Measurements from ENCODE around the gene VSIG1.

VSIG1 gene

DNA sequence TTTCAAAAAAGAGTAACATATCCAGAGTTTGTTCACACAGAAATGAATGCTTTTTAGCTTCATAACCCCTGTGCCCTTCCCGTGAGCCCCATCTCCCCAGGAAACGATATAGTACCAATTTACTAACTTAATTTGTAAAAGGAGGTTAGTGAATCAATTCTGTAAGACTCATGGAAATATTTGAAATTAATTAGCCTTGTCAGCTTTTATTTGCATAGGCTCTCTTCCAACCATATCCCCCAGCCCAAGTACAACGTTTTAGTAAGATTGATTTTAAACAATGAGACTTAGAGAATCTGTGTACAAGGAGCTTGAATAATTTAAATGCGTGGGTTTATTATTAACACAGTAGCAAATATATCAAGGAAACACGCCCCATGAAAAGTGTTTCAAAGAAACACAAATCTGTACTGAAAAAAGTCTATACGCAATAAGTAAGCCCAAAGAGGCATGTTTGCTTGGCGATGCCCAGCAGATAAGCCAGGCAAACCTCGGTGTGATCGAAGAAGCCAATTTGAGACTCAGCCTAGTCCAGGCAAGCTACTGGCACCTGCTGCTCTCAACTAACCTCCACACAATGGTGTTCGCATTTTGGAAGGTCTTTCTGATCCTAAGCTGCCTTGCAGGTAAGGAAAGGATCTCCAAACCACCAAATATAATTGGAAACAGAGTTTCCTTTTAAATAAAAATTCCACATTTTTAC is at the start of gene VSIG1:
Gene VSIG1, plus strand, starts transcription at position 512 of the 703 bp plus-strand sequence. Its CDS starts 66 bp downstream, at position 578.
- DNase-seq (ENCODE audit: low spot score) = no peak

DNA sequence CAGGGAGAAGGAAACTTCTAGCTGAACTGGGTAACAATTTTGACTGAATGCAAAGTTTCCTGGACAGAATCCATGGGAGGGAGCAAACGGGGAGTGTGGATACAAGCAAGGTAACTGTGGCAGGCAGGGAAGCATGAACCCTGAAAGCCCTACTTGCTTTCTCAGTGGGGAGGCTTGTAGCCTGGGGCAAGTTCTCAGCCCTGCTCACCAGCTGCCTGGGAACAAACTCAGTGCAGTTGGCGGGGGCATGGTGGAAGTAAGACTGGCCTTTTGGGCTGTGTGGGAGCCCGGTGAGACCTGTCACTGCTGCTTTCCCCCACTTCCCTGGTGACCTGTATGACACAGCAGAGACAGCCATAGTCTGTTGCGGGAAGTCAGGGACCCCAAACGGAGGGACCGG is 48.7 kb upstream of the VSIG1 start:
- no peak for DNase-seq (ENCODE audit: low spot score)

GRCh38 chrX:108000751-108001150 is 44.1 kb upstream of the VSIG1 start:
- DNase-seq (ENCODE audit: low spot score) = no peak

GRCh38 chrX:108001218-108001814 is 43.5 kb upstream of the VSIG1 start:
- DNase-seq (ENCODE audit: low spot score) = peak; percentile 51

DNA sequence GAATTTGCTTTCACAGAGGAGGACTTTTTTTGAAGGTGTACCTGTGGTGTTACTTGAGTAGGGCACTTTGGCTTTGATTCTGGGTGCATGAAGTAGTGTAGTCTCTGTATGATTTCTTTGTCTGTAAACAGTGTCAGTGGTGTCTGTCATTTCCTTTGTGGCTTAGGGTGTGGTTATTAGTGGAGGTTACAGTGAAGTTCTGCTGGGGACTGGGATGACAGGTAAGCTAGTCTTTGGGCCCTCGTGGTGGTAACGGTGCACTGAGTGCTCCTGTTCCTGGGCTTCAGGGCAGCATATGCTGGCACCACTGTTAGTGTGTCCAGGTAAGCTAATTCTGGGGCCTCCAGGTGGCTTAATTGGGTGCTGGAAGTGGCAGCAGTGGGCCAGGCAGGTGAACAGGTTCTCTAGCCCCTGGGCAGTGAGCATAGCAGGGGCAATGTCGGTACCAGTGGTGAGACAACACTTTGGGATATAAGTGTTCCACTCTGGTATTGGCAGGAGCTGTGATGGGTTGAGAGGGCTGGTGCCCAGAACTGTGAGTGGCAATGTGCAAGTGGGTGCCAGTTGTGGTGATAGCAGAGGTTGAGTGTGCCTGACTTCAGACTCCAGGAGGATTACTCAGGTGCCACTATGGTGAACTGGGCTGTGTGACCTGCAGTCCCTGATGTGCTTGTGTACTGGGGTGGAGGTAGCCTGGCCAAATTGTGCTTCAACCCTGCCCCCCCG is 26.0 kb upstream of the VSIG1 start:
- DNase-seq (ENCODE audit: low spot score) = no peak

- no peak for DNase-seq (ENCODE audit: low spot score)
Measured at GRCh38 chrX:108019382-108019875, 25.4 kb upstream of the VSIG1 start.

DNA sequence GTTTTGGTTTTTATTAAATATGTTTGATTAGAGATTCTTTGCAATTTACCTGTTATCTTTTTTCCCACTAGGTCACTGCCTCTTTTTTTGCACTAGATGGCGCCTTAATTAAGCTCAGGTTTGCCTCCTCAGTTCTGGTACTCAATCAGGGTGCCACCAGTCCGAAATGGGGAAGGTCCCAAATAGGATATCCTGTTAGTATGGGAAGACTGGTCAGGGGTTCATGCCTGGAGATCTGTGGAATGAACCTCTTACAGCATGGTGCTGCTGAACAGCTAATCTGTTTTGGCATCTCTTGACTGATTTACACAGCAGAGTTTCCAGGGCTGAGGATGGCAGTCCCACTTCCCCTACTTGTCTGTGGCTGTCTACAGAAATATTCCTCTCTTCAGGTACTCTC is 24.2 kb upstream of the VSIG1 start:
- peak; percentile 9 for DNase-seq (ENCODE audit: low spot score)

- DNase-seq (ENCODE audit: low spot score) = no peak
Measured at GRCh38 chrX:108022491-108023089, 22.3 kb upstream of the VSIG1 start.

DNA sequence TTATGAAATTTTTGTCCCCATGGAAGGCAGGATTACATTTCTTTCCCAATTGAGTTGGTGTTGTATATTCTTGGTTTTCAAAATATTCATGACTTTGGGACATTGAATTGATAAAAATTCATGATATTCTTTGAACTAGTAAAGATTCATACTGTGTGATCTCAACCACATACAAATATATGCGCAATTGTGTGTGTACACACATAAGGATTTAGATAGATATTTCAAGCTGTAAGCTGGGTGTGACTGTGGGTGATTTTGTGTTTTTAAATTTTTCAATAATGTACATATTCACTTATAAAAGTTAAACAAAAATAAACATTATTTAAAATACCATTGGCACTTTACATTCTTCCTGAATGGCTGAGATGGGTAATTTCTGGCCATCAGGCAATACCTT is 19.5 kb upstream of the VSIG1 start:
- no peak for DNase-seq (ENCODE audit: low spot score)

DNA sequence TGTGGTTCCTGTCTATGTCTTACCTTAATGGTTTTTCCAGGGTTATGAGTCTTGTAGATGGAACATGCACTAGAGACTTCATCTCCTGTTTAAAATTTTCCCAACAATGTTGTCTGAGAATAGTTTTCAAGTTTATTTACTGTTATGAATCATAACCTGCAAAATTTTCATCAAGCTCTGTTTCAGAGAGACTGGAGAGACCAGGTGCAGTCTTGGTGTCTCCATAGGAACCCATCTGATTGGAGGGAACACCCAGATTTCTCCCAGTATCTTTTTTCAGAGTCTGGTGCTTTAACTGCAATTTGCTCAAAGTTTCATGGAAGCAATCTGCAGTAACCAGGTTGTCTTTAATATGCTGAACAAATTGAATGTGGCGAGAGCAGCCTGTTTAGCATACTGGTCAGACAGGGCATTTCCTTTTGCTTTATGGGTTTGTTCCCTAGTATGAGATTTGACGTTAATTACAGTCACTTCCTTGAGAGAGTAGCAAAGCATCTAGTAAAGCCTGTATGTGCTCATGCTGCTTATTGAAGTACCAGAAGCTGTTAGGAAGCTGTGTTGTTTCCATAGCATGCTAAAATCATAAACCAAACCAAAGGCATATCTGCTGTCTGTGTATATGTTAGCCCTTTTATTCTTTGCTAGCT is 18.8 kb upstream of the VSIG1 start:
- DNase-seq (ENCODE audit: low spot score) = no peak

DNA sequence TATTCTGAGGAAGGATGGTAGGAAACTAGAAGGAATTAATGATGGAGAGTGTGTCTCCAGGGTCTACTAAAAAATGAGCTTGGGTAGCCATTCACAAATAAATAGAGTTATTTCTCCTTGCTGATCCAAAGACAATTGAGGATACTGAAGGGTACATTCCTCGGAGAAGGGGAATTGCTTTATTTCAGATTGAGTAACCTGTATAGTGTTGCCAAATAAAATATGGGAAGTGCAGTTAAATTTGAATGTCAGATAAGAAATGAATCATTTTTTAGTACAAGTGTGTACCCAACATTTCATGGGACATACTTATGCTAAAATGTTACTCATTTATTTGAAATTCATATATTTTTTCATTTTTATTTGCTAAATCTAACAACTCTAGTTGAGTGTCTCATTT is 16.0 kb upstream of the VSIG1 start:
- DNase-seq (ENCODE audit: low spot score) = no peak

DNA sequence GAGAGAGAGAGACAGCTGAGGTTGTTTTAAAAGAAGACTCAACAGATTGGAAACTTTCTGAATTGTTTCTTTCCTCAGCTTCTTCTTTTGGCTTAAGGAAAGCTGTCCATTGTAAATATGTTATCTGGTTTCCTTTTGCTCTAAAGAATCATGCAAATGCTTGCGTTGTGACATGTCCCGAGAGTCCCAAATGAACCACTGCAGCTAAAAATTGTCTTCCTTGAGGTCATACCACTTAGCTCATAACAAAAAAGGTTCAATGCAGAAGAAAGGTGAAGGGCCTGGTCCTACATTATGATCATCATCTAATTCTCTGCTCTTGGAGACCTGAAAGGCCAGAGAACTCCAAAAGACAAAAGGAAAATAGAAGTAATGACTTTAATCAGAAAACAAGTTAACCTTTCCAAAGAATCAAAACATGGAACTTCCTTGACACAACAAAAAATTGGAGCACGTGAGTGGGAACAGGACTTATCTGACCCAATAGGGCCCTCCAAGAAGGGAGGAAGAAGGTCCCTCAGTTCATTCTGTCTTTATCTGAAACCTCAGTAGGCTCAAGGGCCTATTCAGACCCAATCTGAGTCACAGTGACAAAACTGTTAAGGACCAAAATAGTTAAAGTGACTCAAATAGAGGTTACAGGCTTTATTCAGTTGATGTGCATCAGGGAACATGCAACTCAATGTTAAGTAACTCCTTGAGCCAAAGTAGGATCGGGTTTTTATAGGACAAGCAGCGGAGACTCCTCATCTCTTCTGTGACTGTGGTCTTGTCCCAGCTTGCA is 14.7 kb upstream of the VSIG1 start:
- no peak for DNase-seq (ENCODE audit: low spot score)

DNA sequence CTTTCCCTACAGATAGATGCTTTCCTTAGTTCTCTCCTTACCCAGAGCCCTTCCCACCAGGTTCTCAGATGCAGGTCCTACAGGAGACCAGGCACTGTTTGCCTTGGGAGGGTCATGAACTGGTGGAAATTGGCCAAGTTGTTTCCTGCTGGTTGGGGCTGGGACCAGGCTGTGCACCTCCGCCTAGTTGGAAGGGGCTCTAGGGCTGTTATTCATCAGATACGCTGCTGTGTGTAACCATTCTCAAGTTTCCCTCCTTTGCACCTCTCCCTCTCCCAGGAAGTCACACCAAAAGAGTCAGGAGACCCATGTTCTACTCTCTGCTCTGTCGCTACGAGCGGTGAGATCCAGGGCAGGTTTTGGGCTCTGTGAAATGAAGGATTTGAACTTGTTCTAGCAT is 11.9 kb upstream of the VSIG1 start:
- DNase-seq (ENCODE audit: low spot score) = no peak

- no peak for DNase-seq (ENCODE audit: low spot score)
Measured at GRCh38 chrX:108033890-108034289, 11.0 kb upstream of the VSIG1 start.

DNA sequence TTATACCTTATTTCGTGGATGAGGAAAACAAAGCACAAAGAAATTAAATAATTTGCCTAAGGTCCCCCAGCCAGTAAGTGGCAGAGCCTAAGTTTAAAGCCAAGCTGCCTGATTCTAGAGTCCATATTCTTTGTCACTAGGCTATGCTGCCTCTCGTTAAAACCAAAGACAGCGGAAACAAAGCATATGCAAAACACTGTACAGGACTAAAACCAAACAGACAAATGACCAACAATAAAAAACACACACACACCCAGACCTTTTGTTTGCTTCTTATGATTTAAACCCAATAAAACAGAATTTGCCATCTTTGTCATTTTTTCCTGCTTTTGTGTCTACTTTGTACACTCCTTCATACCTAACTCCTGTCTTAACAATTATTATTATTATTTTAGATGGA is 10.1 kb upstream of the VSIG1 start:
- DNase-seq (ENCODE audit: low spot score) = no peak

- DNase-seq (ENCODE audit: low spot score) = peak; percentile 51
Measured at GRCh38 chrX:108036298-108036973, 8.4 kb upstream of the VSIG1 start.

DNA sequence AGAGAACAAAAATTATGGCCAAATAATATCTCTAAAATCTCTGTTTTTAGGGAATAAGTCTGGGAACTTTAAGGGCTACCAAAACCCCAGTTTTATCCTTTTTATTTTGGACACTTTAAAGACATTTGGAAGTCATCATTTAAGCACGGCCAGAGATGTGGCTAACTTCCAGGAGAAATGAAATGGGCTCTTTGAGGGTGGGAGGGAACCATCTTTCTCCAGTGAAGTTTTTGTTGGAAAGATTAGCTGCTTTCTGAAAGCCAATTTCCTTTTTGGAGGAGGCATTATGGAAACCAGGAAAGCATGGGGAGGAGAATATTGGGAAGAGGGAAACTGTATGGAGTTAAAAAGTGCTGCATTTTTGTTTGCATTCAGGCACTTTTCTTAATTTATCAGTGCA is 4.8 kb downstream of the VSIG1 start:
- DNase-seq (ENCODE audit: low spot score) = no peak

GRCh38 chrX:108053218-108053617 is 8.4 kb downstream of the VSIG1 start:
- no peak for DNase-seq (ENCODE audit: low spot score)

DNA sequence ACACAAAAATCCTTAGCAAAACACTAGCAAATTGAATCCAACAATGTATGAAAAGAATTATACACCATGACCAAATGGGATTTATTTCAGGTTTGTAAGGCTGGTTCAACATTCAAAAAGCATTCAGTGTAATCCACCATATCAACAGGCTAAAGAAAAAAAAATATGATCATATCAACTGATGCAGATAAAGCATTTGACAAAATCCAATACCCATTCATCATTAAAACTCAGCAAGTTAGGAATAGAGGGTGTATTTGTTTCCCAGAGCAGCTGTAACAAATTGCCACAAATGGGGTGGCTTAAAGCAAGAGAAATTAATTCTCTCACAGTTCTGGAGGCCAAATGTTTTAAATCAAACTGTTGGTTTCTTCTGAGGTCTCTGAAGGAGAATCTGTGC is 10.7 kb downstream of the VSIG1 start:
- no peak for DNase-seq (ENCODE audit: low spot score)

- no peak for DNase-seq (ENCODE audit: low spot score)
Measured at GRCh38 chrX:108059801-108060200, 14.9 kb downstream of the VSIG1 start.

DNA sequence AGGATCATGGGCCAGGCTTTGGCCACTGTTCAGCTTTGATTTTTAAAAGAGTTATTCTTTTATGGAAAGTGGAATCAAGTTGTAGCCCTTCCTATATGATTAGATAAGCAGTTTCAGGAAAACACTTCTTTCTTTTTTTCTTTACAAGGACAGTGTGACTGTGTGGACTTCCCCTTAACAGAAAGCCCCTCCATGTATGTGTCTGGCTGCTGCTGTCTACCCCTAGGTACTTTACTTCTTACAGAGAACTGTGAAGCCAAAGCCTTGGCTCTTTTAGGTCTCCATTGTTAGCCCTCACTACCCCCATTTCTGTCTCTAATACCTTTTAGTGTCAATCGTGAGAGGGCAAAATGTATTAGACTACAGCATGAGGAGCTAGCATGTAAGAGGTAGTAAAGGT is 19.1 kb downstream of the VSIG1 start:
- DNase-seq (ENCODE audit: low spot score) = no peak

Data from LoVo (cell line).